Fibroblast of upper back skin (primary cell): Measurements from ENCODE around the gene BUB1B.

Experiments used
- DNase-seq: peaks from one replicate; pipeline ENCODE4 v3.0.0-alpha.2; 2013

The BUB1B gene

DNA sequence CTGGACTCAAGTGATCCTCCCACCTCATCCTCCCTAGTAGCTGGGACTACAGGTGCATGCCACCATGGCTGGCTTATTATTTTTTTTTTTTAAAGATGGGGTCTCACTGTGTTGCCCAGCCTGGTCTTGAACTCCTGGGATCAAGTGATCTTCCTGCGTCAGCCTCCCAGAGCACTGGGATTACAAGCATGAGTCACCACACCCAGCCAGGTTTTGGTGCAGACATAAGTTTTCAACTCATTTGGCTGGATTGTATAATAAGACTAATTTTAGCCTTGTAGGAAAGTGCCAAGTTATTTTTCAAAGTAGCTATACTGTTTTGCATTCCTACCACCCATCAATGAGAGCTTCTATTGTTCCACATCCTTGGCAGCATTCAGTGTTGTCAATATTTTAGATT, 32.1 kb downstream of the BUB1B start:
- peak; percentile 48 for DNase-seq

- DNase-seq: no peak
Measured at GRCh38 chr15:40197434-40197833, 36.6 kb downstream of the BUB1B start.

DNA sequence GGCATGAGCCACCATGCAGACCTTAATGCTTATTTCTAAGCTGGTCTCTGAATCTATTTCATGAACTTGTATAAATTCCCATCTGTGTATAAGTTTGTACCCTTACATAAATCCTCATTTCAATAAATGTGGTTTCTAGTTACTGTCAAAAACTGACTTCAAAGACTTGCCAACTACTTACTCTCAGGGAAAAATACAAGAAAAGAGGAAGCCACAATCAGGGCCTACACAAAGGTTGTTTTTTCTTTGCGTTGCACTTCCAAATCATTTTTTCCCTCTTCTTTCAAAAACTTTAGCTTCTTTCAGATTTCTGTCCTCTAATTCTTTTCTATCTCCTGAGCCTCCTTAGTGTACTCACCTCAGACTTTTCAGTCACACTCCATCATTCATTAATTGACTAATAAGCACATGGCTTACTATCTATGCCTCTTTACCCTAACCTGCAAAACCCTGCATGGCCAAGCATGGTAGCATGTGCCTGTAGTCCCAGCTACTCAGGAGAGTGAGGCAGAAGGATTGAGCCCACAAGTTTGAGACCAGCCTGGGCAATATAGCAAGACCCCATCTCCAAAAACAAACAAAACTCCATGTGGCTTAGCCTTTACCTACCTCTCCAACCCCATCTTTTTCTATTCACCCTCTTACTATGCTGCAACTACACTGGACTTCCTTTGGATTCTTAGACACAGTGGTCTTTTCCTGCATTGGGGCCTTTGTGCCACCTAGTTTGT, 37.7 kb downstream of the BUB1B start:
- no peak for DNase-seq

DNA sequence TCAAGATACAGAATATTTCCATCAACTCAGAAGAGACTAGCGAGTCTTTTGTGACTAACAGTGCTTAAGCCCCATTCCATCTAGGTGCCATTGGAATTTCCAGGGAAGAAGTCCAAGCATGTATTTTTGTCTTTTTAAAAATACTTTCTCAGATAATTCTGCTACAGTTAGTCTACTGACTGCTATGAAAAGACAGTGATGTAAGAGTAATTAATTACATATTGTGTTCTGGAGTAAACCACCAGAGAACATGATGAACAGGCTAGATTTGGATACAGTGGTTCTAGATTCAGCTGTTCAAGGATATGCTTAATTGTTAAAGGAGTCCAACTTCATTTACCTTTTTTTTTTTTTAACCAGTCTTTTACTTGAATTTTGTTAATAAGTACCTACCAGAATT, 43.2 kb downstream of the BUB1B start:
- no peak for DNase-seq

GRCh38 chr15:40217166-40217824, 56.4 kb downstream of the BUB1B start:
- DNase-seq: peak; percentile 65

GRCh38 chr15:40219801-40220200, 58.9 kb downstream of the BUB1B start:
- no peak for DNase-seq

GRCh38 chr15:40222131-40222530, 61.3 kb downstream of the BUB1B start:
- DNase-seq: no peak

- no peak for DNase-seq
Measured at GRCh38 chr15:40226736-40227135, 65.9 kb downstream of the BUB1B start.

DNA sequence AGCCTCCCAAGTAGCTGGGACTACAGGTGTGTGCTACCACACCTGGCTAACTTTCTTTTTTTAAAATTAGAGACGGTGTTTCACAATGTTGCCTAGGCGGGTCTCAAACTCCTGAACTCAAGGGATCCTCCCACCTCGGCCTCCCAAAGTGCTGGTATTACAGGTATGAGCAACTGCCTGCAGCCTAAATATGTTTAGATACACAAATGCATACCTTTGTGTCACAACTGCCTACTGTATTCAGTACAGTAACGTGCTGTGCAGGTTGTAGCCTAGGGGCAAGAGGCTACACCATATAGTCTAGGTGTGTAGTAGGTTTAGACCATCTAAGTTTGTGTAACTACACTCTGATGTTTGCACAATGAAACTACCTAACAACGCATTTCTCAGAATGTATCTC, 68.4 kb downstream of the BUB1B start:
- no peak for DNase-seq

DNA sequence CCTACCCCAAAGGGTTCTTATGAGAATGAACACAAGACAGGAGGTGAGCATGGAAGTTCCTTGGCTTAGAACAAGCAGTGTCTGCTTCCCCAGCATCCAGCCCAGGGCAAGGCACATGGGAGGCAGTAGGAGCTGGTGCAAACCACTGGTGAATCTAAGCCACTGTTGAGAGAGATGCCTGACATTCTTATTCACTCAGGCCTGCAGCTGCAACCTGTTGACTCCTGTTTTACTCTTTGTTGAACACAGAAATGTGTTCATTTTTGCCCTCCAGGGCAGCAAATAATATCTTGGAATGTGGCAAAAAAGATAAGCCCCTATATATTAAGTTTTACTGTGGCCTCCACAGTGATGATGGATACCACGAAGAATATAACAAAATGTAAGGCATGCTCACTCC, 69.1 kb downstream of the BUB1B start:
- no peak for DNase-seq

DNA sequence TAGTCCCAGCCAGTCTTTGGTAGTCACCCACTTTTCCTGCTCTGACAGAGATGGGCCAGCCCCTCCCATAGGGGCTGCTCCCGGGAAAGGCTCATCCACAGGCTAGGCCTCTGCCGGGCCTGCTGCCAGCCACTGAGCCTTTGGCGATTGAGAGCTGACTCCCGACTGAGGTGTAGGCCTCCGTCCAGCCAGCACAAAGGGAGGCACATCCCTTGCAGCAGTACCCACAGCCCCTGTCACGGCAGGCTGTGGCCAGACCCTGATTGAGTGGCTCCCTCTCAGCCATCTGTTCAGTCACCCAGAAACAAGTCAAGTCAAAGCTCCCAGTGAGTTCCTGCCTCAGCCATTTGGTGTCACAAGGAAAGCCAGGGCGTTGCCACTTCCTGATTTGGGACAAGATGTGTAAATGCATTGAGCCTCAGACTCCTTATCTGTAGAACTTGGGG, 71.8 kb downstream of the BUB1B start:
- DNase-seq: peak; percentile 16

DNA sequence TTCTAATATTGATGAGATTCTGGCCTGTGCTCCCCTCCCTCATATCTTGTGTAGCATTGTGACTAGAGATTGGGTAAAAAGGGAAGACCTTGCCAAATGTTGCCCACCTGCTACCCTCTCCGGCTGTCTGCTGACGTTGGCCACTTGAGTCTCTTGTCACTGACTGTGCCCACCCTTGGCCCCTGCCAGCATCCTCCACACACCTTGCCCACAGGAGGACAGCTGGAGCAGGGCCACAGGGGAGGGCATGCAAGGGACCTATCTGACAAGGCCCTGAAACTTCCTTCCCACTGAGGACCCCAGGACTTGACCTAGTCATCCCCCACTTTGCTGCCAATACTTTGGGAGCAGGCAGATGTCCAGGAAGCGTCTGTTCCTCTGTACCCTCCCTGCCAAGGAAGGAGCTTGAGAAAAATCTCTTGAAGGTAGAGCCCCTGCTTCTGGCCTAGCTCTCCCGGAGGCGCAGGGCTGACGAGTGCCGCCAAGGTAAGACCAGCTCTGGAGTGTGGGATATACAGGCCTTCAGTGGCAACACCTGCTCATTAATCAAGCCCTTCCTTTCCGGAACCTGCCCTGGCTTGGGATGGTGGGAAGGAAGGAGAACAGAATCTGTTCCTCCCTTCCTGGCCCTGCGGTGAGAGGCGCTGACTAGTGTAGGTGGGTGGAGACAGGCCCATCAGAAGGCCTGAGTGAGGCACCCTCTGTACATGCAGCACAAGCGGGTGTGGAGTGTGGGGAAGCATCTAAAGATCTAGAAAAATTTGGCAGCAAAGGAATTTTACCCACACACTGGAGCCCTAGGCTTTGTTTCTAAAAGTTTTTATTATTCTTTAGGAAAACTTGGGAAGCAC, 73.1 kb downstream of the BUB1B start:
- DNase-seq: no peak

DNA sequence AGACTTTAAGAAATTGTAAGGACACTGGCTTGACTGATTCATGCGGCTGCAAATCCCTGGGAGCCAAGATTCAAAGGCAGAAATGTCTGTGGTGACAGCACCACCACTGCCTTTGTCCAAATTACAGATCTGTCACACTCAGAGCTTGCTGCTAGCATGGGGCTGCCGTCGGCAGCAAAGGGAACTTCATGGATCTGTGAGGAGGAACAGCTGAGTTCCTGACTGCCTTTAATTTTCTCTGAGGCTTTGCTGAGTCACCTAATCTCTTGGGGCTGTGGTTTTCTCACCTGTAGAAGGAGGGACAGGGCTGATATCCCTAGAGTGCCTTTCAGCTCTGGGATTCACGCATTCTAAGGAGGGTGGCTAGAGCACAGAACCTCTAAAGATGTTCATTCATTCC, 73.9 kb downstream of the BUB1B start:
- DNase-seq: no peak

DNA sequence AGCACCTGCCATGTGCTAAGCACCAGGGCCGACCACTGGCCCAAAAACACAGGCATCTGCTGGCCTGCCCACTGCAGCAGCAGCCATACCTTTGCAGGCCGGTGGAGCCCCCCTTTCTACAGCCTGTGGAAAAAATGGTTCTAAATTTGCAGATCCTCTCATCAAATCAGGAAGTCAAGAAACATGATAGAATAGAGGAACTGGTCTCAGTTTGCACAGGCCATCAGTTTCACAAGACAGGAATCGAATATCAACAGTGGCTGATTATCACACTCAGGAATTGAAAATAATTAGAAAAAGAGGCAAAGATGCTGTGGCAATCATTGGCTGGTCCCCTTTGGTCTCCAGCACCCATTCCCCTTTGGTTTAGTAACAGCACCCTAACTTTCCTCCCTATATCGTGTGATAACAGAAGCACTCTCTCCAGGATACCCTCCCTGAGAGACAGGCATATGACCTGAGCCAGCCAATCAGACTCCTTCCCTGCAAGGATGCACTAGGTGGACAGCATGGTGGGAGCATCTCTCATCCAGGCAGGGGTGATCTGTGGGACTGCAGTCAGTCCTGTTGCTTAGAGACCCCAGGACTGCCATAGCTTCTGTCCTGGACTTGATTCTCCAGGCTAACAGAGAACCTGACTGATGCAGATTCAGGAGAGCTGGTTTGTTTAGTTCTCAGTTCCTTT, 74.5 kb downstream of the BUB1B start:
- no peak for DNase-seq

DNA sequence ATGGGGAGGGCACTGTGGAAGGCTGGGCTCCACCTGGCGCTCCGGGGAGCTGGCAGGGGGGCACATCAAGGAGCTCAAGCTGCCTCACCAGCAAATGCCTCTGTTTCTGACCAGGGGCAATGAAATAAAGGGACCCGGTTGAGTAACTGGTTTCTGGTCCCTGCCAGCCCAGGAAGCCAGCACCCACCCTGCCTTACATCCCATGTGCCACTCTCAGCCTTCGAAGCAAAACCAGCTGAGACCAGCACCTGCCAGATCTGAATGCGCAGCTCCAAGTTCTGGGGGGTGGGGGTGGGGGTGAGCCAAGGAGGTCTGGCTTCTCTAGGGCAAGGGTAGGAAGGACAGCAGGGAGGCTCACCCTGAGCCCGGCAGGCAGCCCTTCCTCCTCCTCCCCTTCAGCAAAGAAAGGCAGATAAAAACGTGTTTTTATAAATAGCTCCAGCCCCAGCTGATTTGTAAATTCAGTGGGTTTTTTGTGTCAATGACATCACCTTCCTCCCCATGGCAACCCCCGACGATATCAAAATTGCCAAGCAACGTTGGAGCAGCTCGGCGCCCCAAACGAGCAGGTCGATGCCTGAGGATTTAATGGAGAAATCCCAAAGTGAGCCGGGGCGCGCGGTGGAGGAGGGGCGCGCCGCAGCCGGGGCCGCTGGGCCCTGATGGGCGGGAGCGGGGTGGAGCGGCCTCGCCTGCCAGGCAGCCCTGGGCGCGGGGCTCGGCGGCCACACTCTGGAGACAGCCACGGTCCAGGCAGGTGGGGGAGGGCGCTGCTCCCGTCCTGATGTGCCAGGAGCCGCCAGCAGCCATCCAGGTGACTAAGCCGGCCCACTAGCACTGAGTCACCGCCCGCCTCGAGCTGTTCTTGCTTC, 77.9 kb downstream of the BUB1B start, which contains the start of gene PAK6:
Gene PAK6, plus strand, starts transcription at position 532 of the 872 bp plus-strand sequence. CDS start 25,723 bp downstream, outside the sequence.
- DNase-seq: peak; percentile 41

GRCh38 chr15:40239404-40239692, 78.5 kb downstream of the BUB1B start:
- no peak for DNase-seq

DNA sequence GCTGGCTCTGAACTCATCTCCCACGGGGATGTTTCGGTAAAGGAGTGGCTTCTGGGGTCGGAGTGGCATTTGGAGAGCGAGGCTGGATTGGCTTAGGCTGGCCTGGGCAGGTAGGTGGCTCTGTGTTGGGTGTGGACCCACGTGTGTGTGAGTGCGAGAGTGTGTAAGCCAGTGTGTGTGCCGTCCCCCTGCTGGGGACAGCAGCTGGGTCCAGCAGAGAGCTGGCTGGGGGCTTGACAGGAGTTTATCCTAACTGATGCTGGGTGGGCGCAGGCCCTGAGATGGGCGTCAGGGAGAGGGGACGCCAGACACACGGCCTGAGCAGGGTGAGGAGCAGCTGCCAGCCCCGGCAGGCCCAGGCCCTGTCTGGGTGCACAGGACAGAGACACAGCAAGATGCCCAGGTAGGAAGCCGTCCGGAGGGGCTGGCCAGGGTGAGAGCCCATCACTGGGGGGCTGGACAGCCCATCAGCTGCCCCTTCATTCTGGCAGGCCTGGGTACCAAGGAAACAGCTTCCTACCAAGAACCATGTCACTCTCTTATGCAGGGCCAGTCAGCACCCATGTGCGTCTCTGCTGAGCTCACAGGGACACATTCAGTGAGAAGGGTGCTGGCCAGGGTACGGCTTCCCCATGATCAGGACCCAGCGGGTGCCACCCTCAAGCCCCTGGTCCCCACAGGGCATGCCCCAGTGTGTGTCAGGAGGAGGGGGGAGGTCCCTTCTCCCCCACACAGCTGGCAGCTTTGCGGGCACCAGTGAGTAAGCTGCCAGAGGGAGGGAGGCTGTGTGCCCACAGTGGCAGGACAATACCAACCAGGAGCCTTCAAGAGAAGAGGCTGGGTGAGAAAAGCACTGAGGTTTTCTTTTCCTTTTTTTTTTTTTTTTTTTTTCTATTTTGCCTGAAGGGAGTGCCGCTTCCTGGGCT, 79.1 kb downstream of the BUB1B start:
- no peak for DNase-seq

DNA sequence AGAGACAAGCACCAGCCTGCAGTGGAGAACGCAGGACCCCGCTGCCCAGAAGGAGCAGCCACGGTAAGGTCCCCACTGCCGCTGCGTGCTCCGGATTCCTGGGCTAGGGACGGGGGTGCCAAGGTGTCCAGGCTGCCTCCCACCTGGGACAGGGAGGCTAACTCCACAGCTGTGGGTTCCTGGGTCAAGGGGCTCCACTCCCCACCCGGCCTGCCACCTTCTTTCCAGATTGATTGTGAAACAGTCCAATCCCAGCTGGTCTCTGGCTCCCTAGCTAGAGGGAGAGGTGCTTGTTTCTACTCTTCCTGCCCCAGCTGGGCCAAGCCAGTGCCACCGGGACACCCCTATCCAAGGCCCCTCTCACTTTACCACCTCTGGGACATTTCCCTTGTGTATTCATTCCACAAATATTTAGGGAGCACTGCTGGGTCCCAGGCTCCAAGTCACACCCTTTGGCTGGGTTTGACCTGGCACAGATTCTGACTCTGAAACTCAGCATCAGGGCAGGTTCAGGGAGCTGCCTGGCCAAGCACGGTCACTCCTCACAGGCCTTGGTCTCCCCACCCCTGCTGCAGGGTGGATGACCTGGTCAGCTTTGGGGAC, 79.9 kb downstream of the BUB1B start:
- DNase-seq: no peak

DNA sequence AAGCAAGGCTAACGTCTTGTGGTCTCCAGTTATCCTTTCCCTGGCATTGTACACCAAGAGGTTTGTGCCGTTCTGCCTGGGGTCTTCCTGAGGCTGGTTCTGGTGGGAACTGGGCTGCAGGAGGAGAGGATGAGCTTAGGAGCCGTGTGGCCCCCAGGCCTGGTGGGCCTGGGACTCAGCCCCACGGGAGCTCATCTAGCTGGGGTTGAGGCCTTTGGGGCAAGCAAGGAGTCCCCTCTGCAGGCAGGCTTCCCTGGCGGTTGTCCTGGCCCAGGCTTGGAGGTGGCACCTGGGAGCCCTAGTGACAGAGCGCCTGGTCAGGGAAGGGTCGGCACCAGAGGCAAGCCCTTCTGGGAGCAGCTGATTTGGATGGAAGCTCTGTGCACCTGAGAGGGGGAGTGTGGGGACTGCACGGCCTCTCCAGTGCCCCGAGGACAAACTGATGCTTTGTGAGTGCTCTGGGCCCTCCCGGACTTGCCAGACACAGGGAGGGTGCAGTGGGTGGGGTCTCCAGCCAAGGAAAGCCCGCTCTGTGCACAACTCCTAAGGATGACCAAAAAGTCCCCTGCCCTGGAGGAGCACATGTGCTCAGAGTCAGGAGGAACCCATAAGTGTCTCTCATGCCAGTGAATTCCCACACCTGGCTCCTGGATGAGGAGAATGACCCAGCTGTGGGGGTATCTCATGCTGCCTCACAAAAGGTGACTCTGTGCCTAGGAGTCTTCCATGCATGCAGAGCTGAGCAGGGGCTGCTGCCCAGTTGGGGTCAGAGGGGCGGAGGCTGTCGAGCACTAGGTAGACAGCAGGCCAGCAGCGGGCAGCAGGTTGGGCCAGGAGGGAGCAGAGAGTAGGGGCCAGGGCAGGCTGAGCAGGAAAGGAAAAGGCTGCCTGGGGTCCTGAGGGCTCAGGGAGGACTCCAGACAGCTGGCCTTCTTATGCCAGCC, 80.7 kb downstream of the BUB1B start:
- no peak for DNase-seq
